ENCODE results near the gene CAND2. TPM values are rescaled to one million over a fixed set of nuclear protein-coding genes. Genes with fewer than 3 reads are reported as not detected.

CAND2 gene
- polyA plus RNA-seq, 1 donor from 2014 or later, result 17.3 TPM

GRCh38 chr3:12840591-12841148 is 44.2 kb downstream of the CAND2 start:
- peak overlapping the region; percentile 89 for H3K9ac ChIP-seq (ENCODE audit: low read length)
- peaks cover 33% of the 10 kb centered on the region for H3K79me2 ChIP-seq (replicated peaks; ENCODE audit: insufficient read depth, low read length)

GRCh38 chr3:12841149-12841969 is 44.9 kb downstream of the CAND2 start, which contains the start of gene RPL32:
Gene RPL32 (minus strand): TSS chr3:12841565. CDS start chr3:12840237, 1,328 bp downstream.
- Histone ChIP-seq H3F3A (ENCODE audit: insufficient read depth, low read length, poor library complexity, severe bottlenecking) (no peaks in the 10 kb centered on the region), H3K9me3 (ENCODE audit: low read length) (no peaks in the 10 kb centered on the region), H3K4me3 (ENCODE audit: low read length) (peak within 1 kb of the TSS; percentile 99), H3K9me2 (ENCODE audit: insufficient read depth, low read length) (no peaks in the 10 kb centered on the region), H3K9ac (ENCODE audit: low read length) (peak within 1 kb of the TSS; percentile 89), H2AFZ (ENCODE audit: low read depth, low read length) (peak within 1 kb of the TSS; percentile 92), H3K36me3 (ENCODE audit: insufficient read depth, low read length) (no peaks in the 10 kb centered on the region), H3K27ac (ENCODE audit: low read length) (peak within 1 kb of the TSS; percentile 80), H3K79me2 (replicated peaks; ENCODE audit: insufficient read depth, low read length) (peaks cover 33% of the 10 kb centered on the region), H3K4me2 (ENCODE audit: low read length) (peak within 1 kb of the TSS; percentile 96), H3K27me3 (ENCODE audit: insufficient read depth, low read depth, low read length) (no peaks in the 10 kb centered on the region), H4K20me1 (ENCODE audit: insufficient read depth) (peaks cover 3% of the 10 kb centered on the region)
- no peak for TF ChIP-seq RAD21 (conservative IDR thresholded peaks at IDR 0.05)
- TF ChIP-seq POLR2AphosphoS5 (IDR thresholded peaks at IDR 0.05), result peak; percentile 99
- peak; percentile 70 for TF ChIP-seq SMC3 (conservative IDR thresholded peaks at IDR 0.05; ENCODE audit: poor library complexity)
- TF ChIP-seq EZH2 (IDR thresholded peaks at IDR 0.05; ENCODE audit: borderline replicate concordance, insufficient read depth, low read length, poor library complexity, severe bottlenecking), result no peak
- TF ChIP-seq TAF1 (IDR thresholded peaks at IDR 0.05; ENCODE audit: low read depth), result peak; percentile 95
- TF ChIP-seq EP300 (conservative IDR thresholded peaks at IDR 0.05; ENCODE audit: poor library complexity, severe bottlenecking), result peak; percentile 49
- TF ChIP-seq REST (IDR thresholded peaks at IDR 0.05; ENCODE audit: borderline replicate concordance), result peak; percentile 96

More at GRCh38 chr3:12840591-12841148, 44.2 kb downstream of the CAND2 start:
- H3K27me3 ChIP-seq (ENCODE audit: insufficient read depth, low read depth, low read length), result no peaks in the 10 kb centered on the region
- no peaks in the 10 kb centered on the region for H3K9me3 ChIP-seq (ENCODE audit: low read length)
- H4K20me1 ChIP-seq (ENCODE audit: insufficient read depth), result peaks cover 3% of the 10 kb centered on the region
- TF ChIP-seq MXI1 (conservative IDR thresholded peaks at IDR 0.05; ENCODE audit: poor library complexity, severe bottlenecking), result no peak
- TF ChIP-seq SMC3 (conservative IDR thresholded peaks at IDR 0.05; ENCODE audit: poor library complexity), result peak; percentile 12
- no peak for TF ChIP-seq REST (IDR thresholded peaks at IDR 0.05; ENCODE audit: borderline replicate concordance)
- no peak for TF ChIP-seq POLR2AphosphoS5 (IDR thresholded peaks at IDR 0.05)
- TF ChIP-seq CTCF (IDR thresholded peaks at IDR 0.05; ENCODE audit: poor library complexity, severe bottlenecking), result no peak
- peak overlapping the region; percentile 96 for H3K4me2 ChIP-seq (ENCODE audit: low read length)
- peak overlapping the region; percentile 99 for H3K4me3 ChIP-seq (ENCODE audit: low read length)
- H3K36me3 ChIP-seq (ENCODE audit: insufficient read depth, low read length), result no peaks in the 10 kb centered on the region
- peak overlapping the region; percentile 92 for H2AFZ ChIP-seq (ENCODE audit: low read depth, low read length)
- peak overlapping the region; percentile 80 for H3K27ac ChIP-seq (ENCODE audit: low read length)
- no peaks in the 10 kb centered on the region for H3F3A ChIP-seq (ENCODE audit: insufficient read depth, low read length, poor library complexity, severe bottlenecking)
- no peaks in the 10 kb centered on the region for H3K9me2 ChIP-seq (ENCODE audit: insufficient read depth, low read length)

Measured in neural cell (in vitro differentiated cells).